ENCODE results near the gene HDAC7.

The HDAC7 gene

GRCh38 chr12:47753021-47754001 is 66.4 kb downstream of the HDAC7 start:
- no peak for DNase-seq
- H3K9me3 ChIP-seq (ENCODE audit: control extremely low read depth in 1 of 5, control insufficient read depth in 4 of 5, insufficient read depth in 2 of 5, low read depth in 1 of 5, low read length in 4 of 5) = no peaks in the 10 kb centered on the region
- H3K27ac ChIP-seq (ENCODE audit: insufficient read depth in 1 of 2, low read depth in 1 of 2, low read length in 2 of 2, poor library complexity in 1 of 2, severe bottlenecking in 2 of 2) = no peak overlapping the region
- H3K4me1 ChIP-seq (ENCODE audit: control extremely low read depth in 1 of 4, control insufficient read depth in 4 of 4, insufficient read depth in 4 of 4, low read length in 3 of 4) = peaks cover 0 to 34% (median 22%) of the 10 kb centered on the region in 4 experiments
- no peak overlapping the region for H3K4me3 ChIP-seq (ENCODE audit: control insufficient read depth in 1 of 7, extremely low read depth in 1 of 7, insufficient read depth in 4 of 7, low read depth in 2 of 7, low read length in 6 of 7)
- CTCF ChIA-PET = interaction anchor here (11.4 to 35.4 kb wide), 3 partner anchors 9 to 37 kb away, joined by 109 to 1109 read pairs (median 354); partner anchors contain the start of gene SLC48A1
- 66% methylated on average over 8 of the region's 11 CpGs for WGBS (ENCODE audit: insufficient coverage)
- POLR2A ChIA-PET = no interaction called here
- H3K27me3 ChIP-seq (replicated peaks in 2 of 5; ENCODE audit: control insufficient read depth in 4 of 5, insufficient read depth in 5 of 5, low read length in 4 of 5) = no peaks in the 10 kb centered on the region
- peaks cover 0 to 40% (median 2%) of the 10 kb centered on the region in 4 experiments for H3K36me3 ChIP-seq (ENCODE audit: control insufficient read depth in 4 of 4, insufficient read depth in 4 of 4, low read length in 3 of 4)

- H3K4me1 ChIP-seq (ENCODE audit: control extremely low read depth in 1 of 4, control insufficient read depth in 4 of 4, insufficient read depth in 4 of 4, low read length in 3 of 4) = peaks cover 0 to 26% (median 14%) of the 10 kb centered on the region in 4 experiments
- POLR2A ChIA-PET = no interaction called here
- DNase-seq = no peak
- H3K9me3 ChIP-seq (ENCODE audit: control extremely low read depth in 1 of 5, control insufficient read depth in 4 of 5, insufficient read depth in 2 of 5, low read depth in 1 of 5, low read length in 4 of 5) = no peaks in the 10 kb centered on the region
- peaks cover 0 to 48% (median 2%) of the 10 kb centered on the region in 4 experiments for H3K36me3 ChIP-seq (ENCODE audit: control insufficient read depth in 4 of 4, insufficient read depth in 4 of 4, low read length in 3 of 4)
- H3K27me3 ChIP-seq (replicated peaks in 2 of 5; ENCODE audit: control insufficient read depth in 4 of 5, insufficient read depth in 5 of 5, low read length in 4 of 5) = no peaks in the 10 kb centered on the region
- no peak overlapping the region for H3K27ac ChIP-seq (ENCODE audit: insufficient read depth in 1 of 2, low read depth in 1 of 2, low read length in 2 of 2, poor library complexity in 1 of 2, severe bottlenecking in 2 of 2)
- CTCF ChIA-PET = interaction anchor here (14.4 to 35.4 kb wide), 2 partner anchors 8 to 26 kb away, joined by 354 to 1109 read pairs; partner anchors contain the start of gene SLC48A1
- 97% methylated on average over 6 of the region's 7 CpGs for WGBS (ENCODE audit: insufficient coverage)
- H3K4me3 ChIP-seq (ENCODE audit: control insufficient read depth in 1 of 7, extremely low read depth in 1 of 7, insufficient read depth in 4 of 7, low read depth in 2 of 7, low read length in 6 of 7) = no peak overlapping the region
Observed at GRCh38 chr12:47752552-47752951, 67.2 kb downstream of the HDAC7 start.

- DNase-seq = no peak
- ChIA-PET CTCF (interaction anchor here (1.4 to 35.4 kb wide), 3 partner anchors 8 to 42 kb away, joined by 3 to 1109 read pairs (median 354); partner anchors contain the start of gene SLC48A1), POLR2A (no interaction called here)
- no peak overlapping the region for H3K4me3 ChIP-seq (ENCODE audit: control insufficient read depth in 1 of 7, extremely low read depth in 1 of 7, insufficient read depth in 4 of 7, low read depth in 2 of 7, low read length in 6 of 7)
- H3K36me3 ChIP-seq (ENCODE audit: control insufficient read depth in 4 of 4, insufficient read depth in 4 of 4, low read length in 3 of 4) = peaks cover 0 to 51% (median 2%) of the 10 kb centered on the region in 4 experiments
- 100% methylated on average over 4 of the region's 4 CpGs for WGBS (ENCODE audit: insufficient coverage)
- H3K27me3 ChIP-seq (replicated peaks in 2 of 5; ENCODE audit: control insufficient read depth in 4 of 5, insufficient read depth in 5 of 5, low read length in 4 of 5) = no peaks in the 10 kb centered on the region
- no peak overlapping the region for H3K27ac ChIP-seq (ENCODE audit: insufficient read depth in 1 of 2, low read depth in 1 of 2, low read length in 2 of 2, poor library complexity in 1 of 2, severe bottlenecking in 2 of 2)
- H3K9me3 ChIP-seq (ENCODE audit: control extremely low read depth in 1 of 5, control insufficient read depth in 4 of 5, insufficient read depth in 2 of 5, low read depth in 1 of 5, low read length in 4 of 5) = no peaks in the 10 kb centered on the region
- peaks cover 0 to 22% (median 10%) of the 10 kb centered on the region in 4 experiments for H3K4me1 ChIP-seq (ENCODE audit: control extremely low read depth in 1 of 4, control insufficient read depth in 4 of 4, insufficient read depth in 4 of 4, low read length in 3 of 4)
Observed at GRCh38 chr12:47752121-47752520, 67.6 kb downstream of the HDAC7 start.

GRCh38 chr12:47751561-47751960 is 68.1 kb downstream of the HDAC7 start:
- Histone ChIP-seq H3K36me3 (ENCODE audit: control insufficient read depth in 4 of 4, insufficient read depth in 4 of 4, low read length in 3 of 4) (peaks cover 0 to 52% (median 2%) of the 10 kb centered on the region in 4 experiments), H3K9me3 (ENCODE audit: control extremely low read depth in 1 of 5, control insufficient read depth in 4 of 5, insufficient read depth in 2 of 5, low read depth in 1 of 5, low read length in 4 of 5) (no peaks in the 10 kb centered on the region), H3K4me1 (ENCODE audit: control extremely low read depth in 1 of 4, control insufficient read depth in 4 of 4, insufficient read depth in 4 of 4, low read length in 3 of 4) (peaks cover 0 to 19% (median 9%) of the 10 kb centered on the region in 4 experiments), H3K27me3 (replicated peaks in 2 of 5; ENCODE audit: control insufficient read depth in 4 of 5, insufficient read depth in 5 of 5, low read length in 4 of 5) (no peaks in the 10 kb centered on the region), H3K4me3 (ENCODE audit: control insufficient read depth in 1 of 7, extremely low read depth in 1 of 7, insufficient read depth in 4 of 7, low read depth in 2 of 7, low read length in 6 of 7) (no peak overlapping the region), H3K27ac (ENCODE audit: insufficient read depth in 1 of 2, low read depth in 1 of 2, low read length in 2 of 2, poor library complexity in 1 of 2, severe bottlenecking in 2 of 2) (no peak overlapping the region)
- 96% methylated on average over 8 of the region's 9 CpGs for WGBS (ENCODE audit: insufficient coverage)
- POLR2A ChIA-PET = no interaction called here
- DNase-seq = no peak
- CTCF ChIA-PET = interaction anchor here (1.4 to 35.4 kb wide), 3 partner anchors 7 to 43 kb away, joined by 3 to 1109 read pairs (median 354); partner anchors contain the start of gene SLC48A1

GRCh38 chr12:47750916-47751470 is 68.7 kb downstream of the HDAC7 start:
- no peaks in the 10 kb centered on the region for H3K9me3 ChIP-seq (ENCODE audit: control extremely low read depth in 1 of 5, control insufficient read depth in 4 of 5, insufficient read depth in 2 of 5, low read depth in 1 of 5, low read length in 4 of 5)
- peaks cover 0 to 56% (median 2%) of the 10 kb centered on the region in 4 experiments for H3K36me3 ChIP-seq (ENCODE audit: control insufficient read depth in 4 of 4, insufficient read depth in 4 of 4, low read length in 3 of 4)
- no peaks in the 10 kb centered on the region for H3K27me3 ChIP-seq (replicated peaks in 2 of 5; ENCODE audit: control insufficient read depth in 4 of 5, insufficient read depth in 5 of 5, low read length in 4 of 5)
- over 99% methylated on average over 13 of the region's 19 CpGs for WGBS (ENCODE audit: insufficient coverage)
- no peak overlapping the region for H3K27ac ChIP-seq (ENCODE audit: insufficient read depth in 1 of 2, low read depth in 1 of 2, low read length in 2 of 2, poor library complexity in 1 of 2, severe bottlenecking in 2 of 2)
- ChIA-PET CTCF (interaction anchor here (1.4 to 35.4 kb wide), 3 partner anchors 7 to 43 kb away, joined by 3 to 1109 read pairs (median 354); partner anchors contain the start of gene SLC48A1), POLR2A (no interaction called here)
- H3K4me1 ChIP-seq (ENCODE audit: control extremely low read depth in 1 of 4, control insufficient read depth in 4 of 4, insufficient read depth in 4 of 4, low read length in 3 of 4) = peaks cover 0 to 17% (median 9%) of the 10 kb centered on the region in 4 experiments
- DNase-seq = no peak
- no peak overlapping the region for H3K4me3 ChIP-seq (ENCODE audit: control insufficient read depth in 1 of 7, extremely low read depth in 1 of 7, insufficient read depth in 4 of 7, low read depth in 2 of 7, low read length in 6 of 7)

GRCh38 chr12:47750229-47750798 is 69.4 kb downstream of the HDAC7 start:
- no peak overlapping the region for H3K27ac ChIP-seq (ENCODE audit: insufficient read depth in 1 of 2, low read depth in 1 of 2, low read length in 2 of 2, poor library complexity in 1 of 2, severe bottlenecking in 2 of 2)
- DNase-seq = no peak
- no peaks in the 10 kb centered on the region for H3K27me3 ChIP-seq (replicated peaks in 2 of 5; ENCODE audit: control insufficient read depth in 4 of 5, insufficient read depth in 5 of 5, low read length in 4 of 5)
- 97% methylated on average over 10 of the region's 10 CpGs for WGBS (ENCODE audit: insufficient coverage)
- ChIA-PET CTCF (interaction anchor here (0.8 to 35.4 kb wide), 3 partner anchors 6 to 33 kb away, joined by 4 to 1109 read pairs (median 354); partner anchors contain the start of gene SLC48A1), POLR2A (no interaction called here)
- no peaks in the 10 kb centered on the region for H3K9me3 ChIP-seq (ENCODE audit: control extremely low read depth in 1 of 5, control insufficient read depth in 4 of 5, insufficient read depth in 2 of 5, low read depth in 1 of 5, low read length in 4 of 5)
- H3K36me3 ChIP-seq (ENCODE audit: control insufficient read depth in 4 of 4, insufficient read depth in 4 of 4, low read length in 3 of 4) = peaks cover 0 to 61% (median 2%) of the 10 kb centered on the region in 4 experiments
- H3K4me3 ChIP-seq (ENCODE audit: control insufficient read depth in 1 of 7, extremely low read depth in 1 of 7, insufficient read depth in 4 of 7, low read depth in 2 of 7, low read length in 6 of 7) = no peak overlapping the region
- H3K4me1 ChIP-seq (ENCODE audit: control extremely low read depth in 1 of 4, control insufficient read depth in 4 of 4, insufficient read depth in 4 of 4, low read length in 3 of 4) = peaks cover 0 to 12% (median 9%) of the 10 kb centered on the region in 4 experiments
